Measurements from ENCODE around the gene NIP7. TPM values are rescaled to one million over a fixed set of nuclear protein-coding genes. Genes with fewer than 3 reads are reported as not detected.

The NIP7 gene
- total and polyA plus RNA-seq, 2 of the 8 experiments (the other 6 are each of a cell fraction or from before 2014, with no cell fraction given): 14.5 to 52.2 TPM

GRCh38 chr16:69294051-69294450, 45.5 kb upstream of the NIP7 start:
- Histone ChIP-seq H3K9ac (replicated peaks in 1 of 4; ENCODE audit: extremely low read depth in 1 of 4, low read depth in 3 of 4, low read length in 3 of 4) (no peak overlapping the region), H2BK12ac (ENCODE audit: low read depth, low read length) (no peak overlapping the region), H3K4me1 (replicated peaks in 1 of 4; ENCODE audit: control insufficient read depth in 3 of 4, insufficient read depth in 4 of 4, low read length in 3 of 4) (no peaks in the 10 kb centered on the region), H3K27ac (ENCODE audit: low read depth, low read length) (no peak overlapping the region), H4K91ac (replicated peaks; ENCODE audit: insufficient read length, low read length) (no peak overlapping the region), H3K79me2 (ENCODE audit: control insufficient read depth in 1 of 2, insufficient read depth in 2 of 2, low read length in 2 of 2) (no peaks in the 10 kb centered on the region), H3K36me3 (ENCODE audit: control insufficient read depth in 2 of 4, insufficient read depth in 4 of 4, low read length in 3 of 4) (no peaks in the 10 kb centered on the region), H3K56ac (replicated peaks; ENCODE audit: insufficient read length, low read depth, low read length) (no peak overlapping the region), H3K79me1 (ENCODE audit: low read depth, low read length) (no peaks in the 10 kb centered on the region), H2BK120ac (replicated peaks; ENCODE audit: low read depth, low read length) (no peak overlapping the region), H3K18ac (ENCODE audit: extremely low read depth, low read length) (no peak overlapping the region), H2AK5ac (ENCODE audit: low read depth, low read length) (no peak overlapping the region), H3K23me2 (ENCODE audit: low read depth, low read length) (no peaks in the 10 kb centered on the region), H3K27me3 (replicated peaks in 1 of 4; ENCODE audit: control insufficient read depth in 3 of 4, extremely low read depth in 1 of 4, insufficient read depth in 3 of 4, low read length in 3 of 4) (no peaks in the 10 kb centered on the region), H2BK15ac (ENCODE audit: low read length) (no peak overlapping the region), H4K8ac (ENCODE audit: extremely low read depth, insufficient read depth, low read length) (no peak overlapping the region; the same call in 1 of the 2 replicates), H3K14ac (ENCODE audit: insufficient read length) (no peak overlapping the region), H2BK20ac (ENCODE audit: low read length) (no peak overlapping the region), H2AFZ (ENCODE audit: low read length) (no peak overlapping the region), H3K9me3 (ENCODE audit: insufficient read depth in 2 of 2, low read depth in 1 of 2, low read length in 1 of 2) (no peaks in the 10 kb centered on the region), H2BK5ac (ENCODE audit: low read depth, low read length) (no peak overlapping the region), H4K5ac (ENCODE audit: insufficient read length, low read depth, low read length) (no peak overlapping the region), H4K20me1 (replicated peaks in 1 of 2; ENCODE audit: control insufficient read depth in 1 of 2, insufficient read depth in 2 of 2, low read length in 2 of 2) (no peaks in the 10 kb centered on the region), H3K4ac (replicated peaks; ENCODE audit: insufficient read length, low read depth, low read length) (no peak overlapping the region), H3K4me3 (ENCODE audit: extremely low read depth in 1 of 4, insufficient read depth in 2 of 4, low read depth in 3 of 4, low read length in 4 of 4) (no peak overlapping the region), H3K23ac (ENCODE audit: insufficient read length) (no peak overlapping the region), H3K4me2 (ENCODE audit: insufficient read depth in 1 of 2, low read depth in 2 of 2, low read length in 2 of 2) (no peak overlapping the region)
- ChIA-PET CTCF (ENCODE audit: partially characterized antibody) (no interaction called here), POLR2A (ENCODE audit: partially characterized antibody) (no interaction called here)
- 95% methylated on average over 1 of the region's 1 CpG; no CpG with 5 or more reads in 1 of the 2 experiments for WGBS, 2 experiments (ENCODE audit: extremely low coverage in 1 of 2, insufficient coverage in 1 of 2, insufficient read length in 1 of 2, insufficient replicate concordance in 2 of 2, low coverage in 1 of 2, low lambda C conversion rate in 2 of 2, missing lambda C conversion rate in 1 of 2)
- DNase-seq (ENCODE audit: low read depth in 1 of 2, low spot score in 2 of 2) (no peak), FAIRE-seq (no peak)
- TF ChIP-seq POLR2AphosphoS5 (IDR thresholded peaks at IDR 0.05; ENCODE audit: low read depth, low read length): no peak
- no peak for TF ChIP-seq ASH2L (IDR thresholded peaks at IDR 0.05; ENCODE audit: low read length)
- no peak for TF ChIP-seq KDM4A (IDR thresholded peaks at IDR 0.05; ENCODE audit: low read depth, low read length, severe bottlenecking)
- TF ChIP-seq TBP (IDR thresholded peaks at IDR 0.05; ENCODE audit: low read depth, low read length): no peak
- TF ChIP-seq EZH2 (IDR thresholded peaks at IDR 0.05; ENCODE audit: low read depth, low read length, severe bottlenecking): no peak
- TF ChIP-seq RAD21 (IDR thresholded peaks at IDR 0.05 in 1 of 2, conservative IDR thresholded peaks at IDR 0.05 in 1 of 2; ENCODE audit: low read depth in 2 of 2, low read length in 2 of 2): no peak
- no peak for TF ChIP-seq NRF1 (IDR thresholded peaks at IDR 0.05; ENCODE audit: low read depth, low read length)
- no peak for TF ChIP-seq ATF2 (IDR thresholded peaks at IDR 0.05; ENCODE audit: low read length)
- no peak for TF ChIP-seq FOSL1 (IDR thresholded peaks at IDR 0.05; ENCODE audit: insufficient read depth, low read depth, low read length)
- TF ChIP-seq MAFK (IDR thresholded peaks at IDR 0.05; ENCODE audit: low read depth, low read length): no peak
- no peak for TF ChIP-seq HDAC2 (IDR thresholded peaks at IDR 0.05; ENCODE audit: borderline replicate concordance in 1 of 2, low read depth in 2 of 2, low read length in 2 of 2)
- TF ChIP-seq KDM1A (IDR thresholded peaks at IDR 0.05; ENCODE audit: borderline replicate concordance, low read length): no peak
- no peak for TF ChIP-seq CBX8 (IDR thresholded peaks at IDR 0.05; ENCODE audit: borderline replicate concordance, low read depth, low read length)
